ENCODE measurements around the gene GALNT18. TPM values are rescaled to one million over a fixed set of nuclear protein-coding genes. Genes with fewer than 3 reads are reported as not detected.

The GALNT18 gene
- polyA plus RNA-seq, 1 experiment = 4.8 TPM

DNA sequence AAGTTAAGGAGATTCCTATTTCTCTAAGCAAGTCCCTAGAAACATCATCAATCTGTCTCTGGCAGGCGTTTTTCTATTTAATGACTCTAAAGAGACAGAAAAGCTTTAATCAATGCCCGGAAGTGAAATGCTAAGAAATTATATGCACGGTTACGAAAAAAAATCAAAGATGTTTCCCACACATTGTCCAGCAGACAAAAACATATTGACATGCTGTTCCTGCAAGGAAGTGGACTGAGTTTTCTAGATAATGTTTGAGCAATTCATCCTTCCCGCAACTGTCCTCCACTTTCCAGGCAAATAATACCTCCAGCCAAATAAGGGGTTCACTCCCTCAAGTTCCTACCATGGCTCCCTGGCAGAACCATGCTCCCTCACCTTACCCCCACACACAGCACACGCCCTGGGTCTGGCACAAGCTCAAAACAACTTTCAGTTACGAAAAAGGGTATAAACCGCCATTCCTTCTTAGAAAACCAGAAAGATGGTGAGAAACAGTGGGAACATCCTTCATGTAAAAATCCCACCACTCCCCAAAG lies 29.6 kb downstream of the GALNT18 start:
- no peak overlapping the region for H3K27ac ChIP-seq (ENCODE audit: low read depth, low read length)
- no peak overlapping the region for H3K4me3 ChIP-seq (ENCODE audit: low read depth, low read length)
- ChIA-PET CTCF (no interaction called here), POLR2A (no interaction called here)
- no peak for DNase-seq (ENCODE audit: low read depth, low spot score)
- no peaks in the 10 kb centered on the region for H3K9me3 ChIP-seq (ENCODE audit: control insufficient read depth, insufficient read depth, low read length)
- TF ChIP-seq, protein P1, sequence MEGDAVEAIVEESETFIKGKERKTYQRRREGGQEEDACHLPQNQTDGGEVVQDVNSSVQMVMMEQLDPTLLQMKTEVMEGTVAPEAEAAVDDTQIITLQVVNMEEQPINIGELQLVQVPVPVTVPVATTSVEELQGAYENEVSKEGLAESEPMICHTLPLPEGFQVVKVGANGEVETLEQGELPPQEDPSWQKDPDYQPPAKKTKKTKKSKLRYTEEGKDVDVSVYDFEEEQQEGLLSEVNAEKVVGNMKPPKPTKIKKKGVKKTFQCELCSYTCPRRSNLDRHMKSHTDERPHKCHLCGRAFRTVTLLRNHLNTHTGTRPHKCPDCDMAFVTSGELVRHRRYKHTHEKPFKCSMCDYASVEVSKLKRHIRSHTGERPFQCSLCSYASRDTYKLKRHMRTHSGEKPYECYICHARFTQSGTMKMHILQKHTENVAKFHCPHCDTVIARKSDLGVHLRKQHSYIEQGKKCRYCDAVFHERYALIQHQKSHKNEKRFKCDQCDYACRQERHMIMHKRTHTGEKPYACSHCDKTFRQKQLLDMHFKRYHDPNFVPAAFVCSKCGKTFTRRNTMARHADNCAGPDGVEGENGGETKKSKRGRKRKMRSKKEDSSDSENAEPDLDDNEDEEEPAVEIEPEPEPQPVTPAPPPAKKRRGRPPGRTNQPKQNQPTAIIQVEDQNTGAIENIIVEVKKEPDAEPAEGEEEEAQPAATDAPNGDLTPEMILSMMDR (IDR thresholded peaks at IDR 0.05; ENCODE audit: low read depth, low read length) = no peak
- no peaks in the 10 kb centered on the region for H3K27me3 ChIP-seq (ENCODE audit: control insufficient read depth, insufficient read depth, low read length)

DNA sequence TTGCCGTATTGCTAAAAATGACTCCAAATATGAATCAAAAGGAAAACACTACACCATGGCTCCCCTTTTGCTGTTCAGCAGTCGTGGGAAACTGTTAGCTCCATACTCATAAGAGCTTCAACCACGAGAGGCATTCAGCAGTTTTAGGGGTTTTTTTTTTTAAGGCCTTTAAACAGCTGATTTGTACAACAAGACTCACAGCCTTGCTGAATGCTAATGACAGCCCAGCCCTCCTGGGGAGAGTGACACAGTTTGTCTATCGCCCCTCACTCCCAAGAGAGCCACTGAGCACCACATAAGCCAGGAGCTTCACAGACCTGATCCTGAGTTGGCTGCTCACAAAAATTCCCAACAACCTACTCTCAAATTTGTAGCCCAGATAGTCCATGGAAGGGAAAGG lies 32.4 kb downstream of the GALNT18 start:
- TF ChIP-seq, protein P1 (IDR thresholded peaks at IDR 0.05; ENCODE audit: low read depth, low read length) = no peak
- ChIA-PET POLR2A (no interaction called here), CTCF (no interaction called here)
- H3K4me3 ChIP-seq (ENCODE audit: low read depth, low read length) = no peak overlapping the region
- DNase-seq (ENCODE audit: low read depth, low spot score) = no peak
- no peaks in the 10 kb centered on the region for H3K9me3 ChIP-seq (ENCODE audit: control insufficient read depth, insufficient read depth, low read length)
- H3K27ac ChIP-seq (ENCODE audit: low read depth, low read length) = no peak overlapping the region
- H3K27me3 ChIP-seq (ENCODE audit: control insufficient read depth, insufficient read depth, low read length) = no peaks in the 10 kb centered on the region

- TF ChIP-seq, protein P1 (IDR thresholded peaks at IDR 0.05; ENCODE audit: low read depth, low read length) = no peak
- Histone ChIP-seq H3K27me3 (ENCODE audit: control insufficient read depth, insufficient read depth, low read length) (no peaks in the 10 kb centered on the region), H3K4me3 (ENCODE audit: low read depth, low read length) (no peak overlapping the region), H3K9me3 (ENCODE audit: control insufficient read depth, insufficient read depth, low read length) (no peaks in the 10 kb centered on the region), H3K27ac (ENCODE audit: low read depth, low read length) (no peak overlapping the region)
- POLR2A ChIA-PET = no interaction called here
- no peak for DNase-seq (ENCODE audit: low read depth, low spot score)
- CTCF ChIA-PET = no interaction called here
Measured at GRCh38 chr11:11588891-11589290, 32.9 kb downstream of the GALNT18 start.

DNA sequence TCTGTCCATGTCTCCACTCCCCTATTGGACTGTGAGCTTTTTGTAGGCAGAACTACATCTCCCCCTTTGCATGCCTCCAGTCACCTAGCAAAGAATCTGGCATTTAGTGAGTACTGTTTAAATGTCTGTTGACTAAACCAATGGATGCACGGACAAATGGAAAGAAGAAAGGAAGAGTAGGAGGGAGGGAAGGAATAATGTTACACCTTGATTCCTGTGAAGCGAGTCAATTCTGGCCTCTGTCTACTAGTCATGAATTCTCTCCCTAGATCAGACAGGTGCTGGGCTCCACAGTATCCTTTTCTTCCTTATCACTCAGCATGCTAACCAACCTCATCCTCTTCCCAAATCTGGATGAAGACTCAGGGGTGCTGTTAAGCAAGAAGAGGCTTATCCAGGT lies 33.6 kb downstream of the GALNT18 start:
- no peak for DNase-seq (ENCODE audit: low read depth, low spot score)
- TF ChIP-seq, protein P1 (IDR thresholded peaks at IDR 0.05; ENCODE audit: low read depth, low read length) = no peak
- Histone ChIP-seq H3K9me3 (ENCODE audit: control insufficient read depth, insufficient read depth, low read length) (no peaks in the 10 kb centered on the region), H3K27me3 (ENCODE audit: control insufficient read depth, insufficient read depth, low read length) (no peaks in the 10 kb centered on the region), H3K27ac (ENCODE audit: low read depth, low read length) (no peak overlapping the region), H3K4me3 (ENCODE audit: low read depth, low read length) (no peak overlapping the region)
- ChIA-PET CTCF (no interaction called here), POLR2A (no interaction called here)

DNA sequence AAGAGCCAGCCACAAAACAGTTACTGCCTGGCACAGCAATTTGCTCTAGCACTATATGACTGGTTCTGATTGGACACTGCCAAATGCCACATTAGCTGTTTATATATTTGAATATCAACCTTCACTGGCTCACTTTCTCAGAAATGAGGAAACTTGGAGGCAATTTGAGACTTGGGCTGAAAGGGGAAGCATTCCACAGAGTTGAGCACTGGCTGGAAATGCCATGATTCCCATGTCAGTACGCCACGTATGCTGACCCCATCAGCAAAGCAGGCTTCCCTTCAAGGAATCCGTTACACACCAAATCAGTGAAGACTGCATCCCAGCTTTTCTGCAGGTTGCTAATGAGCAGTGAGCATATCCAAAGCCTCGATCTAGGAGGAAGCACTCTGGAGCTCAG lies 34.7 kb downstream of the GALNT18 start:
- DNase-seq (ENCODE audit: low read depth, low spot score) = peak; percentile 68
- H3K27me3 ChIP-seq (ENCODE audit: control insufficient read depth, insufficient read depth, low read length) = no peaks in the 10 kb centered on the region
- H3K9me3 ChIP-seq (ENCODE audit: control insufficient read depth, insufficient read depth, low read length) = no peaks in the 10 kb centered on the region
- TF ChIP-seq, protein P1 (IDR thresholded peaks at IDR 0.05; ENCODE audit: low read depth, low read length) = no peak
- H3K27ac ChIP-seq (ENCODE audit: low read depth, low read length) = peak overlapping the region; percentile 77
- H3K4me3 ChIP-seq (ENCODE audit: low read depth, low read length) = no peak overlapping the region
- CTCF ChIA-PET = interaction anchor here (1.1 kb wide), 1 partner anchor 34 kb away, joined by 3 read pairs; no protein-coding TSS in a partner anchor
- POLR2A ChIA-PET = no interaction called here

All from AG04450 (cell line).